ENCODE results near the gene AHSP.

Gene AHSP

DNA sequence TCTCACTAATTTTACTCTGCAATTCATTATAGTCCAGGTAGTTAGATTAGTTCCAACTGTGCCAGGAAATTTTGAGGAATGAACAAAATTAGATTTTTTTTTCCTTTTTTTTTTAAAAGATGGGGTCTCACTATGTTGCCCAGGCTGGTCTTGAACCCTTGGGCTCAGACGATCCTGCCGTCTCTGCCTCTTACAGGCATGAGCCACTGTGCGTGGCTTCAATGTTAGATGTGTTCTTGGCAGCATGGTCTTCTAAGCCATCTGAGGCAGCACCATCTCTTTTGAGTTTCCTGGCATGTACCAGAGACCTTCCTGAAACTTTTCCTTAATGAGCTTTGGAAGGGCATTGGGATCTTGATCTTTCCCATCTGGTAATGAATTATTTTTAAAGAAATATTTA lies 2.6 kb upstream of the AHSP start:
- no peaks in the 10 kb centered on the region for H3K36me3 ChIP-seq (replicated peaks)
- H3K4me3 ChIP-seq (ENCODE audit: low read depth, low read length) = no peak overlapping the region
- in situ Hi-C loops (cut with HindIII; ENCODE audit: low pct_ligation_motif_present, low sequenced_read_pairs) = no loop called here
- peaks cover 13% of the 10 kb centered on the region for H3K27me3 ChIP-seq (replicated peaks)
- TF ChIP-seq, protein P1, sequence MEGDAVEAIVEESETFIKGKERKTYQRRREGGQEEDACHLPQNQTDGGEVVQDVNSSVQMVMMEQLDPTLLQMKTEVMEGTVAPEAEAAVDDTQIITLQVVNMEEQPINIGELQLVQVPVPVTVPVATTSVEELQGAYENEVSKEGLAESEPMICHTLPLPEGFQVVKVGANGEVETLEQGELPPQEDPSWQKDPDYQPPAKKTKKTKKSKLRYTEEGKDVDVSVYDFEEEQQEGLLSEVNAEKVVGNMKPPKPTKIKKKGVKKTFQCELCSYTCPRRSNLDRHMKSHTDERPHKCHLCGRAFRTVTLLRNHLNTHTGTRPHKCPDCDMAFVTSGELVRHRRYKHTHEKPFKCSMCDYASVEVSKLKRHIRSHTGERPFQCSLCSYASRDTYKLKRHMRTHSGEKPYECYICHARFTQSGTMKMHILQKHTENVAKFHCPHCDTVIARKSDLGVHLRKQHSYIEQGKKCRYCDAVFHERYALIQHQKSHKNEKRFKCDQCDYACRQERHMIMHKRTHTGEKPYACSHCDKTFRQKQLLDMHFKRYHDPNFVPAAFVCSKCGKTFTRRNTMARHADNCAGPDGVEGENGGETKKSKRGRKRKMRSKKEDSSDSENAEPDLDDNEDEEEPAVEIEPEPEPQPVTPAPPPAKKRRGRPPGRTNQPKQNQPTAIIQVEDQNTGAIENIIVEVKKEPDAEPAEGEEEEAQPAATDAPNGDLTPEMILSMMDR (IDR thresholded peaks at IDR 0.05; ENCODE audit: low read depth, low read length, missing control alignments) = no peak
- no peak for DNase-seq
- H3K27ac ChIP-seq = no peak overlapping the region

DNA sequence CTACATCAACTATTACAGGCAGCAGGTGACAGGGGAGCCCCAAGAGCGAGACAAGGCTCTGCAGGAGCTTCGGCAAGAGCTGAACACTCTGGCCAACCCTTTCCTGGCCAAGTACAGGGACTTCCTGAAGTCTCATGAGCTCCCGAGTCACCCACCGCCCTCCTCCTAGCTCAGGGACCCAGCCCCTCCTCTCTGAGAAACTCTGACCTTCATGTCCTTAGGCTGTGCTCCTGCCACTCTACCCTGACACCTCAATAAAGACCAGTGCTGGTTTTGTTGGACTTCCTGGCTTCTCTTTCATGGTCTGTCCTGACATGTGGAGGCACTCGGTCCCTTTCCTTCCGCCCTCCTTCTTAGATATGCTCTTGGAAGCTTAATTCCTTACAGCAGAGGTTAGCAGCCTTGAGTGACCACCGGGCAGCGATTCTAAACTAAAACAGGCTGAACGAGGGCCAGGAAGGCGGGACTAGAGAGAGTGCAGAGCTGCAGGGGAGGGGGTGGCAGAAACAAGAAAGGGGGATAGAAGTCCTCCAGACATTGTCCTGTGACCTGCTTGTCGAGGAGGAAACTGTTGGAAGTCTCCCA lies 915 bp downstream of the AHSP start:
- Histone ChIP-seq H3K27me3 (replicated peaks) (peaks cover 17% of the 10 kb centered on the region), H3K4me3 (ENCODE audit: low read depth, low read length) (no peak overlapping the region), H3K36me3 (replicated peaks) (no peaks in the 10 kb centered on the region), H3K27ac (no peak overlapping the region)
- no peak for DNase-seq
- TF ChIP-seq, protein P1 (IDR thresholded peaks at IDR 0.05; ENCODE audit: low read depth, low read length, missing control alignments) = no peak
- in situ Hi-C loops (cut with HindIII; ENCODE audit: low pct_ligation_motif_present, low sequenced_read_pairs) = no loop called here

DNA sequence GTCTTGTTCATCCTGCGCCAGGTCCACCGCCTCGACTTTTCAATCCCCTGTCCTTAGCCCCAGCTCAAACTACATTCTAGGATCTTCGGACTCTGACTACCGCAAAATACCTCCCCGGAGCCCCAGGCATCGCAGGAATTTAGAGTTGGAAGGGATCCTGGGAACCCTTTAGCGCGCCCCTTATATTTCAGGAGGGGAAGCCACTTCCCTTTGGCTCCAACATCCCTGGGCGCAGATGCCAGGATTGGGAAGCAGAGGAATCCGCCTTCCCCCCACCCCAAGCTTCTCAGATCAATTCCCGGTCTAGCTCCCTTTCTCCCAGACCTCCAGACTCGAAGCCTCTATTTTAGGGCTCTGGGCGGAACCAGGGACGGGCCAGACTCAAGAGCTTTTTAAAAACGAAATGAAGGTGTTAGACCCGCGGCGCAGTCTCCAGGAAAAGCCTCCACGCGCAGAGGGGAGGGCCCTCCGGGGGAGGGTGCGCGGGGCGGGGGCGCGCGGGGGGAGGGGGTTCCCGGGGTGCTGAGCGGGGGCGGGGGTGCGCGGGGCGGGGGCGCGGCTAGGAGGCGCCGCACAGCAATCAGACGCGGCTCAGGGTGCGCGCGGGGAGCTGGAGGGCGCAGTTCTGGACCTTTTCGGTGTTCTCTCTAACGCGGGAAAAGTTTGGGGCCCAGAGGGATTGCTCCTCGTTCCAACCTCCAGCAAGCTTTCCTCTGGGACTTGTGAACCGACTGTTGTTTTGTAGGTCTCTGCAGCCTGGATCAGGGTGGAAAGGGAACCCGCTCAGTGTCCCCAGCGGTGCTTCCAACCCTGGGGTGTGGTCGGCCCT lies 1.6 kb downstream of the AHSP start:
- no peak for DNase-seq
- in situ Hi-C loops (cut with HindIII; ENCODE audit: low pct_ligation_motif_present, low sequenced_read_pairs) = no loop called here

DNA sequence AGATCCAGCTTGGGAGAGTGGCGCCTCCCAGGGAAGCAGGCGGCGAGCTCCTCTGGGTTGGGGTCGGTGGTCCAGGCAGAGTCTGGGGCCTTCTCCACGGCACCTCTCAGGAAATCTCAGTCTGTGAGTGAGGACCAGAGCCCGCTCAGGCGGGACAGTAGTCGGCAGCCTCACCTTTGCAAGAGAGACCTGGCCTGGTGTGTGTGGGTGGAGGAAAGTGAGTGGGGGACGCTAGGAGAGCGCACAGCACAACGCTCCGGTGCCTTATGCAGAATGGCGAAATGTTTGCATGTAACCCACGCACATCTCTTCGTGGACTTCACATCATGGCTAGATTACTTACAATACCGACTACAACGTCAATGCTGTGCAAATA lies 2.2 kb downstream of the AHSP start:
- Histone ChIP-seq H3K27me3 (replicated peaks) (peaks cover 17% of the 10 kb centered on the region), H3K27ac (no peak overlapping the region), H3K4me3 (ENCODE audit: low read depth, low read length) (no peak overlapping the region), H3K36me3 (replicated peaks) (no peaks in the 10 kb centered on the region)
- TF ChIP-seq, protein P1 (IDR thresholded peaks at IDR 0.05; ENCODE audit: low read depth, low read length, missing control alignments) = no peak
- in situ Hi-C loops (cut with HindIII; ENCODE audit: low pct_ligation_motif_present, low sequenced_read_pairs) = no loop called here
- no peak for DNase-seq

More for the DNA sequence above, 1.6 kb downstream of the AHSP start:
- Histone ChIP-seq H3K27ac (no peak overlapping the region), H3K36me3 (replicated peaks) (no peaks in the 10 kb centered on the region), H3K4me3 (ENCODE audit: low read depth, low read length) (no peak overlapping the region), H3K27me3 (replicated peaks) (peaks cover 17% of the 10 kb centered on the region)
- TF ChIP-seq, protein P1 (IDR thresholded peaks at IDR 0.05; ENCODE audit: low read depth, low read length, missing control alignments) = no peak

DNA sequence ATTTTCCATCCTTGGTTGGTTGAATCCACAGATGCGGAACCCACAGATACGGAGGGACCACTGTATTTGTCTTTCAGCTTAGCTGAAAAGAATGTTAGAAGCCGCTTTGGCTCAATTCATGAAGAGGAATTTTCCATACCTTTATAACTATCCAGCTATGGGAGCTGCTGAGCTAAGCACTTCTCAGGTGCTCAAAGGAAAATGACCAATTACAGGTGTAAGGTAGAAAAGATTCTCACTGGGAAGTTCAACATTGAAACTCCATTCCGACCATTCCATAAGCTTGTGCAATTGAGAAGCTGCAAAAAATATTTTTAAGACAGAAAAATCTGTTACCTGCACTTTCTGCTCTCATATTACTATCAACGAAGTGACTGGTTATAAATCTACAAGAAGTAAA lies 2.7 kb downstream of the AHSP start:
- Histone ChIP-seq H3K36me3 (replicated peaks) (no peaks in the 10 kb centered on the region), H3K27me3 (replicated peaks) (peaks cover 17% of the 10 kb centered on the region), H3K4me3 (ENCODE audit: low read depth, low read length) (no peak overlapping the region), H3K27ac (no peak overlapping the region)
- in situ Hi-C loops (cut with HindIII; ENCODE audit: low pct_ligation_motif_present, low sequenced_read_pairs) = no loop called here
- DNase-seq = no peak
- TF ChIP-seq, protein P1 (IDR thresholded peaks at IDR 0.05; ENCODE audit: low read depth, low read length, missing control alignments) = no peak

Data from brain microvascular endothelial cell (primary cell).